Liver (tissue), 9 donors: ENCODE measurements around the gene ATR. TPM values are rescaled to one million over a fixed set of nuclear protein-coding genes. Genes with fewer than 3 reads are reported as not detected.
A peak's percentile ranks its signal among the peaks of the same experiment; 100 is the strongest.

Experiments used
- DNase-seq: peaks from one replicate; pipeline ENCODE4 v3.0.0-alpha.2; 2017; ENCODE audit warnings: low spot score
- H3K27ac ChIP-seq, 2 donors: one replicate each; pipeline ENCODE4 v1.7.0; 2013; ENCODE audit warnings: inconsistent platforms in 2 of 2, low read length in 2 of 2, control low read depth in 1 of 2, low read depth in 1 of 2, mild to moderate bottlenecking in 1 of 2
- H3K27me3 ChIP-seq, 4 donors: one replicate each; pipeline versions ENCODE4 v1.6.1 to v1.7.0; 2013; ENCODE audit warnings: low read length in 3 of 4, inconsistent platforms in 1 of 4, mild to moderate bottlenecking in 1 of 4, moderate library complexity in 1 of 4; ENCODE audit not compliant: control insufficient read depth in 4 of 4, insufficient read depth in 4 of 4
- H3K36me3 ChIP-seq, 4 donors: one replicate each; pipeline versions ENCODE4 v1.6.1 to v1.7.0; 2013; ENCODE audit warnings: low read length in 3 of 4, mild to moderate bottlenecking in 3 of 4, low read depth in 1 of 4, moderate library complexity in 1 of 4; ENCODE audit not compliant: control insufficient read depth in 4 of 4, insufficient read depth in 3 of 4
- H3K4me1 ChIP-seq, 4 donors: one replicate each; pipeline versions ENCODE4 v1.6.1 to v1.7.0; 2013; ENCODE audit warnings: low read length in 3 of 4, mild to moderate bottlenecking in 3 of 4, moderate library complexity in 1 of 4; ENCODE audit not compliant: control insufficient read depth in 4 of 4, insufficient read depth in 4 of 4
- H3K4me3 ChIP-seq, 3 donors: one replicate each; pipeline versions ENCODE4 v1.6.1 to v1.7.0; 2013; ENCODE audit warnings: low read length in 3 of 3, control low read depth in 1 of 3, low read depth in 1 of 3, mild to moderate bottlenecking in 1 of 3
- H3K9ac ChIP-seq, 2 donors: one replicate each; pipeline ENCODE4 v1.7.0; 2013; ENCODE audit warnings: low read length in 2 of 2, mild to moderate bottlenecking in 2 of 2, moderate library complexity in 2 of 2, control low read depth in 1 of 2, low read depth in 1 of 2
- H3K9me3 ChIP-seq, 4 donors: one replicate each; pipeline versions ENCODE4 v1.6.1 to v1.7.0; 2013; ENCODE audit warnings: low read length in 3 of 4; ENCODE audit not compliant: control insufficient read depth in 4 of 4
- ATF3 ChIP-seq: IDR thresholded peaks from 2 replicates; pipeline ENCODE4 v1.6.1; 2016; ENCODE audit warnings: antibody characterized with exemption
- CTCF ChIP-seq: fragments of 150-350 bp; IDR thresholded peaks from 2 replicates; pipeline ENCODE4 v1.5.1; 2017; ENCODE audit warnings: improper control_type of control experiment, low read depth, low read length; ENCODE audit not compliant: missing input control
- FOXA1 ChIP-seq: IDR thresholded peaks from 2 replicates; pipeline ENCODE4 v1.6.1; 2016; ENCODE audit warnings: antibody characterized with exemption
- FOXA2 ChIP-seq: IDR thresholded peaks from 2 replicates; pipeline ENCODE4 v1.6.1; 2016; ENCODE audit warnings: antibody characterized with exemption
- GABPA ChIP-seq, 2 donors: IDR thresholded peaks in 1 of 2; conservative IDR thresholded peaks in 1 of 2; 2 replicates each; pipeline ENCODE4 v1.6.1; 2016; ENCODE audit warnings: antibody characterized with exemption in 2 of 2, mild to moderate bottlenecking in 1 of 2, moderate library complexity in 1 of 2
- HNF4A ChIP-seq, 2 donors: conservative IDR thresholded peaks; 2 replicates each; pipeline ENCODE4 v1.6.1; 2016; ENCODE audit warnings: antibody characterized with exemption in 2 of 2, mild to moderate bottlenecking in 2 of 2
- JUND ChIP-seq, 2 donors: IDR thresholded peaks; 2 replicates each; pipeline ENCODE4 v1.6.1; 2016; ENCODE audit warnings: antibody characterized with exemption in 2 of 2
- NR2F2 ChIP-seq: IDR thresholded peaks from 2 replicates; pipeline ENCODE4 v1.6.1; 2016; ENCODE audit warnings: antibody characterized with exemption
- RAD21 ChIP-seq, 2 donors: IDR thresholded peaks; 2 replicates each; pipeline ENCODE4 v1.6.1; 2016; ENCODE audit warnings: antibody characterized with exemption in 2 of 2, mild to moderate bottlenecking in 2 of 2
- RXRA ChIP-seq, 2 donors: IDR thresholded peaks; 2 replicates each; pipeline ENCODE4 v1.6.1; 2017 to 2018; ENCODE audit warnings: antibody characterized with exemption in 2 of 2, mild to moderate bottlenecking in 1 of 2
- SP1 ChIP-seq: IDR thresholded peaks from 2 replicates; pipeline ENCODE4 v1.6.1; 2018; ENCODE audit warnings: antibody characterized with exemption, mild to moderate bottlenecking
- TAF1 ChIP-seq: conservative IDR thresholded peaks from 2 replicates; pipeline ENCODE4 v1.6.1; 2016; ENCODE audit warnings: antibody characterized with exemption, mild to moderate bottlenecking
- YY1 ChIP-seq: IDR thresholded peaks from 2 replicates; pipeline ENCODE4 v1.6.1; 2016; ENCODE audit warnings: antibody characterized with exemption, mild to moderate bottlenecking
- WGBS: extraction: QIAGEN DNeasy Blood & Tissue Kit; methylation state at CpG from one replicate; pipeline ENCODE4 v1.1.7; 2013; 5-methylcytosine and 5-hydroxymethylcytosine counted together
- polyA plus RNA-seq, 2 donors: library from polyadenylated mRNA; stranded (reverse) in 1 of 2; unstranded in 1 of 2; fragments of 200-250 nt in 1 of 2; fragments of >200 nt in 1 of 2; fragmentation: Nextera tagmentation in 1 of 2; extraction: Ambion mirVana in 1 of 2; gene quantifications; one replicate each; pipeline versions ENCODE4 v1.2.1 to v1.2.3, GENCODE V29; 2013 to 2015
- total RNA-seq, 2 donors: library from RNA; depleted of rRNA; stranded (reverse); fragments of >200 nt; gene quantifications; one replicate each; pipeline ENCODE4 v1.2.3, GENCODE V29; 2014
- TF ChIP-seq, protein P1 (sequence below): IDR thresholded peaks from 2 replicates; pipeline ENCODE4 v1.6.1; 2016; ENCODE audit warnings: antibody characterized with exemption, mild to moderate bottlenecking
- TF ChIP-seq, protein P2 (sequence below): IDR thresholded peaks from 2 replicates; pipeline ENCODE4 v1.6.1; 2016; ENCODE audit warnings: antibody characterized with exemption
- TF ChIP-seq, protein P3 (sequence below): IDR thresholded peaks from 2 replicates; pipeline ENCODE4 v1.6.1; 2016; ENCODE audit warnings: antibody characterized with exemption
- donor health status: healthy.
- donor health status: healthy.
- donor health status: healthy.
- donor health status: healthy.
- donor health status: healthy.

ATR gene
- total and polyA plus RNA-seq, 4 donors = 5.0 to 21.5 (median 12.1) TPM

- Histone ChIP-seq H3K36me3 (peaks cover 2 to 8% (median 5%) of the 10 kb centered on the region in 4 donors), H3K27ac (no peak overlapping the region), H3K4me3 (no peak overlapping the region), H3K27me3 (no peaks in the 10 kb centered on the region), H3K9me3 (no peaks in the 10 kb centered on the region), H3K9ac (no peak overlapping the region), H3K4me1 (peaks cover 0 to 3% (median 0%) of the 10 kb centered on the region in 4 donors)
- no peak for DNase-seq
- 38% methylated on average over 2 of the region's 2 CpGs for WGBS
- TF ChIP-seq HNF4A (conservative IDR thresholded peaks at IDR 0.05) (peak; percentile 72 to 73), RAD21 (IDR thresholded peaks at IDR 0.05) (no peak), YY1 (peak; percentile 36), JUND (IDR thresholded peaks at IDR 0.05) (peak; percentile 44 to 59), RXRA (IDR thresholded peaks at IDR 0.05) (peak; percentile 75 to 76), FOXA2 (peak; percentile 59), ATF3 (peak; percentile 23)
- TF ChIP-seq, protein P1, sequence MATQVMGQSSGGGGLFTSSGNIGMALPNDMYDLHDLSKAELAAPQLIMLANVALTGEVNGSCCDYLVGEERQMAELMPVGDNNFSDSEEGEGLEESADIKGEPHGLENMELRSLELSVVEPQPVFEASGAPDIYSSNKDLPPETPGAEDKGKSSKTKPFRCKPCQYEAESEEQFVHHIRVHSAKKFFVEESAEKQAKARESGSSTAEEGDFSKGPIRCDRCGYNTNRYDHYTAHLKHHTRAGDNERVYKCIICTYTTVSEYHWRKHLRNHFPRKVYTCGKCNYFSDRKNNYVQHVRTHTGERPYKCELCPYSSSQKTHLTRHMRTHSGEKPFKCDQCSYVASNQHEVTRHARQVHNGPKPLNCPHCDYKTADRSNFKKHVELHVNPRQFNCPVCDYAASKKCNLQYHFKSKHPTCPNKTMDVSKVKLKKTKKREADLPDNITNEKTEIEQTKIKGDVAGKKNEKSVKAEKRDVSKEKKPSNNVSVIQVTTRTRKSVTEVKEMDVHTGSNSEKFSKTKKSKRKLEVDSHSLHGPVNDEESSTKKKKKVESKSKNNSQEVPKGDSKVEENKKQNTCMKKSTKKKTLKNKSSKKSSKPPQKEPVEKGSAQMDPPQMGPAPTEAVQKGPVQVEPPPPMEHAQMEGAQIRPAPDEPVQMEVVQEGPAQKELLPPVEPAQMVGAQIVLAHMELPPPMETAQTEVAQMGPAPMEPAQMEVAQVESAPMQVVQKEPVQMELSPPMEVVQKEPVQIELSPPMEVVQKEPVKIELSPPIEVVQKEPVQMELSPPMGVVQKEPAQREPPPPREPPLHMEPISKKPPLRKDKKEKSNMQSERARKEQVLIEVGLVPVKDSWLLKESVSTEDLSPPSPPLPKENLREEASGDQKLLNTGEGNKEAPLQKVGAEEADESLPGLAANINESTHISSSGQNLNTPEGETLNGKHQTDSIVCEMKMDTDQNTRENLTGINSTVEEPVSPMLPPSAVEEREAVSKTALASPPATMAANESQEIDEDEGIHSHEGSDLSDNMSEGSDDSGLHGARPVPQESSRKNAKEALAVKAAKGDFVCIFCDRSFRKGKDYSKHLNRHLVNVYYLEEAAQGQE = no peak
- TF ChIP-seq, protein P2, sequence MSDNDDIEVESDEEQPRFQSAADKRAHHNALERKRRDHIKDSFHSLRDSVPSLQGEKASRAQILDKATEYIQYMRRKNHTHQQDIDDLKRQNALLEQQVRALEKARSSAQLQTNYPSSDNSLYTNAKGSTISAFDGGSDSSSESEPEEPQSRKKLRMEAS = no peak
These were observed 118.6 kb downstream of the ATR start for GRCh38 chr3:142459929-142460328.

DNA sequence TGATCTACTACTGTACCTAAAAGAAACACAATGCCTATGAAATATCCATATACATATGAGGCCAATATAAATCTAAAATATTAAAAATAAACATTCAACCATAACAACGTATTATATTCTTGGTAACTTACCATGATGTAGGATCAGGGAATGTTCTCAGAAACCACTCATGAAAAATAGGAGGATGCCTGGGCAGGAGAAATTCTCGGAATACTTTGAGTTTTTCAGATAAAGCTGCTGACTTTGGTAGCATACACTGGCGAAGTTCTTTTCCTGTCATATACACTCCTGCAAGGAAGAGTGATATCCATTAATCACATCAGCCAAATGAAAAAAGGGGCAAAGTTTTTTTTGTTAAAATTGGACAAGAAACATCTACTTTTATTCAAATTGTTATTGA is 119.4 kb downstream of the ATR start:
- H3K4me3 ChIP-seq = no peak overlapping the region
- H3K27ac ChIP-seq = no peak overlapping the region
- DNase-seq = no peak
- no peaks in the 10 kb centered on the region for H3K27me3 ChIP-seq
- no peak overlapping the region for H3K9ac ChIP-seq
- no peaks in the 10 kb centered on the region for H3K9me3 ChIP-seq
- 95% methylated on average over 3 of the region's 3 CpGs for WGBS
- peaks cover 0 to 3% (median 0%) of the 10 kb centered on the region in 4 donors for H3K4me1 ChIP-seq
- no peak for TF ChIP-seq RXRA (IDR thresholded peaks at IDR 0.05)
- no peak for TF ChIP-seq NR2F2
- TF ChIP-seq FOXA2 = no peak
- TF ChIP-seq RAD21 (IDR thresholded peaks at IDR 0.05) = no peak
- no peak for TF ChIP-seq CTCF
- TF ChIP-seq, protein P3, sequence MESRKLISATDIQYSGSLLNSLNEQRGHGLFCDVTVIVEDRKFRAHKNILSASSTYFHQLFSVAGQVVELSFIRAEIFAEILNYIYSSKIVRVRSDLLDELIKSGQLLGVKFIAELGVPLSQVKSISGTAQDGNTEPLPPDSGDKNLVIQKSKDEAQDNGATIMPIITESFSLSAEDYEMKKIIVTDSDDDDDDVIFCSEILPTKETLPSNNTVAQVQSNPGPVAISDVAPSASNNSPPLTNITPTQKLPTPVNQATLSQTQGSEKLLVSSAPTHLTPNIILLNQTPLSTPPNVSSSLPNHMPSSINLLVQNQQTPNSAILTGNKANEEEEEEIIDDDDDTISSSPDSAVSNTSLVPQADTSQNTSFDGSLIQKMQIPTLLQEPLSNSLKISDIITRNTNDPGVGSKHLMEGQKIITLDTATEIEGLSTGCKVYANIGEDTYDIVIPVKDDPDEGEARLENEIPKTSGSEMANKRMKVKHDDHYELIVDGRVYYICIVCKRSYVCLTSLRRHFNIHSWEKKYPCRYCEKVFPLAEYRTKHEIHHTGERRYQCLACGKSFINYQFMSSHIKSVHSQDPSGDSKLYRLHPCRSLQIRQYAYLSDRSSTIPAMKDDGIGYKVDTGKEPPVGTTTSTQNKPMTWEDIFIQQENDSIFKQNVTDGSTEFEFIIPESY = no peak
- no peak for TF ChIP-seq SP1
- TF ChIP-seq TAF1 = no peak
- no peak for TF ChIP-seq FOXA1
- TF ChIP-seq, protein P1 = no peak
- TF ChIP-seq JUND (IDR thresholded peaks at IDR 0.05) = no peak
- TF ChIP-seq YY1 = no peak
- no peak for TF ChIP-seq GABPA (IDR thresholded peaks at IDR 0.05 in 1 of 2, conservative IDR thresholded peaks at IDR 0.05 in 1 of 2)
- peaks cover 2 to 8% (median 5%) of the 10 kb centered on the region in 4 donors for H3K36me3 ChIP-seq
